Activated T-helper 1 cell treated with anti-CD3 and anti-CD28 coated beads, Interleukin-12 subunit alpha, Interleukin-12 subunit beta, Interleukin-2, Interleukin-4 antibody, amounts not matched to agents 30 ng/mL and 10 ng/mL and 1 ng/mL, durations not matched to agents 14 hours and 24 hours and 36 hours (primary cell): ENCODE results near the gene ADPRS. TPM values are rescaled to one million over a fixed set of nuclear protein-coding genes. Genes with fewer than 3 reads are reported as not detected.
A peak's percentile ranks its signal among the peaks of the same experiment; 100 is the strongest.

Experiments
- DNase-seq: peaks from one replicate; pipeline ENCODE4 v3.0.0; 2021; ENCODE audit warnings: low spot score
- H3K27ac Mint-ChIP-seq: one replicate; pipeline ENCODE4 v1.8.0; 2021; ENCODE audit warnings: mild to moderate bottlenecking, mixed read lengths
- H3K27me3 Mint-ChIP-seq: one replicate; pipeline ENCODE4 v1.8.0; 2022; ENCODE audit warnings: mild to moderate bottlenecking, moderate library complexity, mixed read lengths; ENCODE audit not compliant: insufficient read depth
- H3K36me3 Mint-ChIP-seq: one replicate; pipeline ENCODE4 v1.8.0; 2021; ENCODE audit warnings: low read depth, mixed read lengths
- H3K4me1 Mint-ChIP-seq: one replicate; pipeline ENCODE4 v1.8.0; 2021; ENCODE audit warnings: low read depth, mixed read lengths
- H3K4me3 Mint-ChIP-seq: one replicate; pipeline ENCODE4 v1.8.0; 2021; ENCODE audit warnings: mild to moderate bottlenecking, moderate library complexity, mixed read lengths
- H3K9me3 Mint-ChIP-seq: one replicate; pipeline ENCODE4 v1.8.0; 2021; ENCODE audit warnings: mixed read lengths
- intact Hi-C: fragments of 100-400 bp; cut with micrococcal nuclease; formaldehyde crosslinking; loops from one replicate; pipeline ENCODE4 v1.15.1; 2024
- total RNA-seq: library from RNA; stranded (reverse); gene quantifications from 2 replicates; pipeline ENCODE4 v1.2.3, GENCODE V29; 2022

The ADPRS gene
- total RNA-seq, 1 donor from 2014 or later: 33.6 TPM

- Mint-ChIP-seq H3K4me3 (no peak overlapping the region), H3K9me3 (no peaks in the 10 kb centered on the region), H3K27ac (no peak overlapping the region), H3K4me1 (no peaks in the 10 kb centered on the region), H3K27me3 (peaks cover 28% of the 10 kb centered on the region), H3K36me3 (no peaks in the 10 kb centered on the region)
- DNase-seq: no peak
- intact Hi-C loops: no loop called here
Observed at GRCh38 chr1:36083219-36083618, 5.5 kb upstream of the ADPRS start.

GRCh38 chr1:36083635-36084496 lies 4.8 kb upstream of the ADPRS start, which contains the start of gene TEKT2:
Gene TEKT2 (plus strand): TSS chr1:36084094. CDS start chr1:36084922, 828 bp downstream.
- DNase-seq: no peak
- Mint-ChIP-seq H3K9me3 (no peaks in the 10 kb centered on the region), H3K27me3 (peaks cover 28% of the 10 kb centered on the region), H3K4me1 (no peaks in the 10 kb centered on the region), H3K36me3 (no peaks in the 10 kb centered on the region), H3K4me3 (no peak within 1 kb of the TSS), H3K27ac (no peak within 1 kb of the TSS)
- intact Hi-C loops: no loop called here

- no peak overlapping the region for H3K4me3 Mint-ChIP-seq
- H3K27ac Mint-ChIP-seq: no peak overlapping the region
- DNase-seq: no peak
- peaks cover 28% of the 10 kb centered on the region for H3K27me3 Mint-ChIP-seq
- peaks cover 4% of the 10 kb centered on the region for H3K36me3 Mint-ChIP-seq
- H3K4me1 Mint-ChIP-seq: peaks cover 4% of the 10 kb centered on the region
- intact Hi-C loops: loop anchor here (5.0 kb wide), 2 partner anchors 198 to 303 kb away; partner anchors contain the start of gene STK40
- H3K9me3 Mint-ChIP-seq: no peaks in the 10 kb centered on the region
Observed at GRCh38 chr1:36084497-36085115, 4.1 kb upstream of the ADPRS start.

- Mint-ChIP-seq H3K27ac (no peak overlapping the region), H3K9me3 (no peaks in the 10 kb centered on the region), H3K4me1 (peaks cover 9% of the 10 kb centered on the region), H3K36me3 (peaks cover 9% of the 10 kb centered on the region), H3K4me3 (no peak overlapping the region), H3K27me3 (peaks cover 28% of the 10 kb centered on the region)
- intact Hi-C loops: loop anchor here (5.0 kb wide), 2 partner anchors 197 to 302 kb away; partner anchors contain the start of gene STK40
- DNase-seq: no peak
Observed at GRCh38 chr1:36085126-36085525, 3.6 kb upstream of the ADPRS start.

GRCh38 chr1:36085686-36086526 lies 2.8 kb upstream of the ADPRS start:
- H3K9me3 Mint-ChIP-seq: no peaks in the 10 kb centered on the region
- peaks cover 10% of the 10 kb centered on the region for H3K36me3 Mint-ChIP-seq
- DNase-seq: no peak
- H3K27ac Mint-ChIP-seq: no peak overlapping the region
- H3K4me1 Mint-ChIP-seq: peaks cover 12% of the 10 kb centered on the region
- intact Hi-C loops: loop anchor here (5.0 kb wide), 2 partner anchors 196 to 301 kb away; partner anchors contain the start of gene STK40
- H3K27me3 Mint-ChIP-seq: peaks cover 24% of the 10 kb centered on the region
- no peak overlapping the region for H3K4me3 Mint-ChIP-seq

GRCh38 chr1:36086529-36087232 lies 2.0 kb upstream of the ADPRS start:
- Mint-ChIP-seq H3K27ac (peak overlapping the region; percentile 73), H3K27me3 (peaks cover 21% of the 10 kb centered on the region), H3K36me3 (peaks cover 12% of the 10 kb centered on the region), H3K4me1 (peaks cover 20% of the 10 kb centered on the region), H3K9me3 (no peaks in the 10 kb centered on the region), H3K4me3 (peak overlapping the region; percentile 59)
- intact Hi-C loops: loop anchor here (5.0 kb wide), 2 partner anchors 196 to 301 kb away; partner anchors contain the start of gene STK40
- no peak for DNase-seq

GRCh38 chr1:36087233-36088123 lies 1.2 kb upstream of the ADPRS start:
- intact Hi-C loops: loop anchor here (1.0 to 5.0 kb wide), 7 partner anchors 62 to 363 kb away; partner anchors contain the start of genes AGO3, LSM10, OSCP1 and STK40

GRCh38 chr1:36088265-36088576 lies 471 bp upstream of the ADPRS start:
- H3K4me3 Mint-ChIP-seq: peak overlapping the region; percentile 26
- H3K27me3 Mint-ChIP-seq: peaks cover 11% of the 10 kb centered on the region
- DNase-seq: no peak

More at GRCh38 chr1:36087233-36088123, 1.2 kb upstream of the ADPRS start:
- H3K36me3 Mint-ChIP-seq: peaks cover 18% of the 10 kb centered on the region
- H3K4me1 Mint-ChIP-seq: peaks cover 20% of the 10 kb centered on the region
- H3K4me3 Mint-ChIP-seq: peak overlapping the region; percentile 59
- no peaks in the 10 kb centered on the region for H3K9me3 Mint-ChIP-seq
- DNase-seq: no peak
- peaks cover 13% of the 10 kb centered on the region for H3K27me3 Mint-ChIP-seq
- peak overlapping the region; percentile 73 for H3K27ac Mint-ChIP-seq

GRCh38 chr1:36089393-36090121 lies 865 bp downstream of the ADPRS start:
- intact Hi-C loops: loop anchor here (1.0 to 5.0 kb wide), 3 partner anchors 193 to 298 kb away; partner anchors contain the start of genes AGO1 and STK40
- no peak for DNase-seq
- Mint-ChIP-seq H3K27me3 (peaks cover 6% of the 10 kb centered on the region), H3K27ac (peak overlapping the region; percentile 96), H3K36me3 (peaks cover 26% of the 10 kb centered on the region), H3K4me3 (peak overlapping the region; percentile 97), H3K9me3 (no peaks in the 10 kb centered on the region), H3K4me1 (peaks cover 20% of the 10 kb centered on the region)

More at GRCh38 chr1:36088265-36088576, 471 bp upstream of the ADPRS start:
- intact Hi-C loops: loop anchor here (1.0 to 5.0 kb wide), 7 partner anchors 61 to 362 kb away; partner anchors contain the start of genes AGO3, LSM10, OSCP1 and STK40
- H3K4me1 Mint-ChIP-seq: peaks cover 20% of the 10 kb centered on the region
- peaks cover 24% of the 10 kb centered on the region for H3K36me3 Mint-ChIP-seq
- peak overlapping the region; percentile 75 for H3K27ac Mint-ChIP-seq
- H3K9me3 Mint-ChIP-seq: no peaks in the 10 kb centered on the region

GRCh38 chr1:36091141-36091540 lies 2.4 kb downstream of the ADPRS start:
- no peak overlapping the region for H3K27ac Mint-ChIP-seq
- no peak for DNase-seq
- no peaks in the 10 kb centered on the region for H3K9me3 Mint-ChIP-seq
- intact Hi-C loops: no loop called here
- H3K4me3 Mint-ChIP-seq: peak overlapping the region; percentile 68
- H3K4me1 Mint-ChIP-seq: peaks cover 20% of the 10 kb centered on the region
- peaks cover 3% of the 10 kb centered on the region for H3K27me3 Mint-ChIP-seq
- peaks cover 26% of the 10 kb centered on the region for H3K36me3 Mint-ChIP-seq

GRCh38 chr1:36091698-36092097 lies 3.0 kb downstream of the ADPRS start:
- intact Hi-C loops: no loop called here
- Mint-ChIP-seq H3K4me1 (peaks cover 20% of the 10 kb centered on the region), H3K36me3 (peaks cover 26% of the 10 kb centered on the region), H3K9me3 (no peaks in the 10 kb centered on the region), H3K4me3 (peak overlapping the region; percentile 68), H3K27me3 (no peaks in the 10 kb centered on the region), H3K27ac (no peak overlapping the region)
- DNase-seq: no peak
